SK-N-SH treated with all-trans-retinoic acid at 6 μM for 48 hours (cell line): ENCODE results near the gene GARNL3.

Experiments
- ESRRG ChIP-seq: fragments of 250-450 bp; sonication (Bioruptor Pico); IDR thresholded peaks from 2 replicates; pipeline ENCODE4 v1.6.1; 2021; ENCODE audit warnings: mild to moderate bottlenecking
- GLIS3 ChIP-seq: fragments of 250-450 bp; sonication (Bioruptor Pico); IDR thresholded peaks from 2 replicates; pipeline ENCODE4 v1.5.0; 2020; ENCODE audit warnings: mild to moderate bottlenecking, moderate library complexity
- RARB ChIP-seq: fragments of 250-450 bp; sonication (Bioruptor Pico); IDR thresholded peaks from 2 replicates; pipeline ENCODE4 v1.8.0; 2021; ENCODE audit warnings: mild to moderate bottlenecking, moderate library complexity
- ZC3H10 ChIP-seq: fragments of 250-450 bp; sonication (Bioruptor Pico); IDR thresholded peaks from 2 replicates; pipeline ENCODE4 v1.5.1; 2021; ENCODE audit warnings: mild to moderate bottlenecking, moderate library complexity
- ZFP30 ChIP-seq: fragments of 450-650 bp; formaldehyde crosslinking; IDR thresholded peaks from 2 replicates; pipeline ENCODE4 v1.5.0; 2022; ENCODE audit warnings: mild to moderate bottlenecking, moderate library complexity
- TF ChIP-seq, protein P1 (sequence below): fragments of 250-450 bp; sonication (Bioruptor Pico); IDR thresholded peaks from 2 replicates; pipeline ENCODE4 v1.5.1; 2020; ENCODE audit warnings: low read depth, mild to moderate bottlenecking, moderate library complexity

DNA sequence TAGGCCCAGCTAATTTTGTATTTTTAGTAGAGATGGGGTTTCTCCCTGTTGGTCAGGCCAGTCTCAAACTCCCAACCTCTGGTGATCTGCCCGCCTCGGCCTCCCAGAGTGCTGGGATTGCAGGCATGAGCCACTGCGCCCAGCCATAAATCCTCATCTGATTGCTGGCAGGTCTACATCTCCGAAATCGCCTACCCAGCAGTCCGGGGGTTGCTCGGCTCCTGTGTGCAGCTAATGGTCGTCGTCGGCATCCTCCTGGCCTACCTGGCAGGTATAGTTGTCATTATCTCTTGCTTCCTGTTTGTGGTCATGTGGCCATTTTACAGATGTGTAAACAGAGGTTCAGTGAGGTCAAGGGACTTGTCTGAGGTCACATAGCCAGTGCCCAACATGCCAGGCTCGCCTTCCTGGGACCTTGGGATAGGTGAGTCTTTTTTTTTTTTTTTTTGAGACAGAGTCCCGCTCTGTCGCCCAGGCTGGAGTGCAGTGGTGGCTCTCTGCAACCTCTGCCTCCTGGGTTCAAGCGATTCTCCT, 135.2 kb downstream of the GARNL3 start:
- no peak for TF ChIP-seq ZC3H10 (CRISPR knock-in tag)
- no peak for TF ChIP-seq GLIS3
- no peak for TF ChIP-seq ESRRG
- no peak for TF ChIP-seq ZFP30
- TF ChIP-seq RARB (CRISPR knock-in tag) = no peak
- TF ChIP-seq, protein P1, sequence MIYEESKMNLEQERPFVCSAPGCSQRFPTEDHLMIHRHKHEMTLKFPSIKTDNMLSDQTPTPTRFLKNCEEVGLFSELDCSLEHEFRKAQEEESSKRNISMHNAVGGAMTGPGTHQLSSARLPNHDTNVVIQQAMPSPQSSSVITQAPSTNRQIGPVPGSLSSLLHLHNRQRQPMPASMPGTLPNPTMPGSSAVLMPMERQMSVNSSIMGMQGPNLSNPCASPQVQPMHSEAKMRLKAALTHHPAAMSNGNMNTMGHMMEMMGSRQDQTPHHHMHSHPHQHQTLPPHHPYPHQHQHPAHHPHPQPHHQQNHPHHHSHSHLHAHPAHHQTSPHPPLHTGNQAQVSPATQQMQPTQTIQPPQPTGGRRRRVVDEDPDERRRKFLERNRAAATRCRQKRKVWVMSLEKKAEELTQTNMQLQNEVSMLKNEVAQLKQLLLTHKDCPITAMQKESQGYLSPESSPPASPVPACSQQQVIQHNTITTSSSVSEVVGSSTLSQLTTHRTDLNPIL (CRISPR knock-in tag) = no peak
